Liver (tissue), 9 donors: ENCODE data around the gene BACH2. TPM values are rescaled to one million over a fixed set of nuclear protein-coding genes. Genes with fewer than 3 reads are reported as not detected.

Source experiments
- DNase-seq: peaks from one replicate; pipeline ENCODE4 v3.0.0-alpha.2; 2017; ENCODE audit warnings: low spot score
- H3K27ac ChIP-seq, 2 donors: one replicate each; pipeline ENCODE4 v1.7.0; 2013; ENCODE audit warnings: inconsistent platforms in 2 of 2, low read length in 2 of 2, control low read depth in 1 of 2, low read depth in 1 of 2, mild to moderate bottlenecking in 1 of 2
- H3K27me3 ChIP-seq, 4 donors: one replicate each; pipeline versions ENCODE4 v1.6.1 to v1.7.0; 2013; ENCODE audit warnings: low read length in 3 of 4, inconsistent platforms in 1 of 4, mild to moderate bottlenecking in 1 of 4, moderate library complexity in 1 of 4; ENCODE audit not compliant: control insufficient read depth in 4 of 4, insufficient read depth in 4 of 4
- H3K36me3 ChIP-seq, 4 donors: one replicate each; pipeline versions ENCODE4 v1.6.1 to v1.7.0; 2013; ENCODE audit warnings: low read length in 3 of 4, mild to moderate bottlenecking in 3 of 4, low read depth in 1 of 4, moderate library complexity in 1 of 4; ENCODE audit not compliant: control insufficient read depth in 4 of 4, insufficient read depth in 3 of 4
- H3K4me1 ChIP-seq, 4 donors: one replicate each; pipeline versions ENCODE4 v1.6.1 to v1.7.0; 2013; ENCODE audit warnings: low read length in 3 of 4, mild to moderate bottlenecking in 3 of 4, moderate library complexity in 1 of 4; ENCODE audit not compliant: control insufficient read depth in 4 of 4, insufficient read depth in 4 of 4
- H3K4me3 ChIP-seq, 3 donors: one replicate each; pipeline versions ENCODE4 v1.6.1 to v1.7.0; 2013; ENCODE audit warnings: low read length in 3 of 3, control low read depth in 1 of 3, low read depth in 1 of 3, mild to moderate bottlenecking in 1 of 3
- H3K9ac ChIP-seq, 2 donors: one replicate each; pipeline ENCODE4 v1.7.0; 2013; ENCODE audit warnings: low read length in 2 of 2, mild to moderate bottlenecking in 2 of 2, moderate library complexity in 2 of 2, control low read depth in 1 of 2, low read depth in 1 of 2
- H3K9me3 ChIP-seq, 4 donors: one replicate each; pipeline versions ENCODE4 v1.6.1 to v1.7.0; 2013; ENCODE audit warnings: low read length in 3 of 4; ENCODE audit not compliant: control insufficient read depth in 4 of 4
- EGR1 ChIP-seq, 2 donors: IDR thresholded peaks; 2 replicates each; pipeline ENCODE4 v1.6.1; 2016 to 2018; ENCODE audit warnings: antibody characterized with exemption in 2 of 2, low read depth in 2 of 2
- FOXA1 ChIP-seq: IDR thresholded peaks from 2 replicates; pipeline ENCODE4 v1.6.1; 2016; ENCODE audit warnings: antibody characterized with exemption
- FOXA2 ChIP-seq: IDR thresholded peaks from 2 replicates; pipeline ENCODE4 v1.6.1; 2016; ENCODE audit warnings: antibody characterized with exemption
- GABPA ChIP-seq, 2 donors: IDR thresholded peaks in 1 of 2; conservative IDR thresholded peaks in 1 of 2; 2 replicates each; pipeline ENCODE4 v1.6.1; 2016; ENCODE audit warnings: antibody characterized with exemption in 2 of 2, mild to moderate bottlenecking in 1 of 2, moderate library complexity in 1 of 2
- HNF4A ChIP-seq, 2 donors: conservative IDR thresholded peaks; 2 replicates each; pipeline ENCODE4 v1.6.1; 2016; ENCODE audit warnings: antibody characterized with exemption in 2 of 2, mild to moderate bottlenecking in 2 of 2
- HNF4G ChIP-seq: IDR thresholded peaks from 2 replicates; pipeline ENCODE4 v1.6.1; 2016; ENCODE audit warnings: antibody characterized with exemption
- JUND ChIP-seq, 2 donors: IDR thresholded peaks; 2 replicates each; pipeline ENCODE4 v1.6.1; 2016; ENCODE audit warnings: antibody characterized with exemption in 2 of 2
- NR2F2 ChIP-seq: IDR thresholded peaks from 2 replicates; pipeline ENCODE4 v1.6.1; 2016; ENCODE audit warnings: antibody characterized with exemption
- RAD21 ChIP-seq, 2 donors: IDR thresholded peaks; 2 replicates each; pipeline ENCODE4 v1.6.1; 2016; ENCODE audit warnings: antibody characterized with exemption in 2 of 2, mild to moderate bottlenecking in 2 of 2
- RXRA ChIP-seq, 2 donors: IDR thresholded peaks; 2 replicates each; pipeline ENCODE4 v1.6.1; 2017 to 2018; ENCODE audit warnings: antibody characterized with exemption in 2 of 2, mild to moderate bottlenecking in 1 of 2
- SP1 ChIP-seq: IDR thresholded peaks from 2 replicates; pipeline ENCODE4 v1.6.1; 2018; ENCODE audit warnings: antibody characterized with exemption, mild to moderate bottlenecking
- TAF1 ChIP-seq: conservative IDR thresholded peaks from 2 replicates; pipeline ENCODE4 v1.6.1; 2016; ENCODE audit warnings: antibody characterized with exemption, mild to moderate bottlenecking
- YY1 ChIP-seq: IDR thresholded peaks from 2 replicates; pipeline ENCODE4 v1.6.1; 2016; ENCODE audit warnings: antibody characterized with exemption, mild to moderate bottlenecking
- polyA plus RNA-seq, 2 donors: library from polyadenylated mRNA; stranded (reverse) in 1 of 2; unstranded in 1 of 2; fragments of 200-250 nt in 1 of 2; fragments of >200 nt in 1 of 2; fragmentation: Nextera tagmentation in 1 of 2; extraction: Ambion mirVana in 1 of 2; gene quantifications; one replicate each; pipeline versions ENCODE4 v1.2.1 to v1.2.3, GENCODE V29; 2013 to 2015
- total RNA-seq, 2 donors: library from RNA; depleted of rRNA; stranded (reverse); fragments of >200 nt; gene quantifications; one replicate each; pipeline ENCODE4 v1.2.3, GENCODE V29; 2014
- TF ChIP-seq, protein P1 (sequence below): IDR thresholded peaks from 2 replicates; pipeline ENCODE4 v1.6.1; 2016; ENCODE audit warnings: antibody characterized with exemption
- TF ChIP-seq, protein P2 (sequence below): IDR thresholded peaks from 2 replicates; pipeline ENCODE4 v1.6.1; 2016; ENCODE audit warnings: antibody characterized with exemption
- TF ChIP-seq, protein P3 (sequence below): fragments of 150-350 bp; IDR thresholded peaks from 2 replicates; pipeline ENCODE4 v1.5.1; 2017; ENCODE audit warnings: improper control_type of control experiment, low read depth, low read length; ENCODE audit not compliant: missing input control
- TF ChIP-seq, protein P4 (sequence below): IDR thresholded peaks from 2 replicates; pipeline ENCODE4 v1.6.1; 2016; ENCODE audit warnings: antibody characterized with exemption
- TF ChIP-seq, protein P5 (sequence below): IDR thresholded peaks from 2 replicates; pipeline ENCODE4 v1.6.1; 2016; ENCODE audit warnings: antibody characterized with exemption, mild to moderate bottlenecking
- donor health status: healthy.
- donor health status: healthy.
- donor health status: healthy.
- donor health status: healthy.
- donor health status: healthy.

The BACH2 gene
- total and polyA plus RNA-seq, 4 donors, result 1.9 to 3.7 (median 1.9) TPM

DNA sequence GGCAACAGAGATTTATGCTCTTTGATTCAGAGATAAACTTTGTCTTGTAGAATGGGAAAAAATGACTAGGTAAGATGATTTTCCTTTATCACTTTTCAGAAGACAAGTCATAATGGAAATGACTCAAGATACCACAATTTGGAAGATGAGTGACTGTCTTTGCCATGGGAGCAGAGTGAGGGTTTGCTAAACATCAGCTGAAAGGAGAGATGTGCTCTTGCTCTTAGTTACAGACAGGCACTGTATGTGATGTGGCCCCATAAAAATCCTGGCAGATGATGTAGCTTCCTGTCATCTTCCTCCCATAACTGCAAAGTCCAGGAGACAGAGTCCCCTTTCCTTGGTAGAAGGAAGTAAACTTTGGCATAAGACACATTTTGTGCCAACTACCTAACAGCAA, 47.6 kb downstream of the BACH2 start:
- no peak overlapping the region for H3K4me3 ChIP-seq
- H3K27ac ChIP-seq, result no peak overlapping the region
- H3K4me1 ChIP-seq, result no peaks in the 10 kb centered on the region
- H3K27me3 ChIP-seq, result no peaks in the 10 kb centered on the region
- H3K9me3 ChIP-seq, result no peaks in the 10 kb centered on the region
- H3K9ac ChIP-seq, result no peak overlapping the region
- TF ChIP-seq RXRA (IDR thresholded peaks at IDR 0.05), result no peak
- no peak for TF ChIP-seq HNF4G
- TF ChIP-seq, protein P1, sequence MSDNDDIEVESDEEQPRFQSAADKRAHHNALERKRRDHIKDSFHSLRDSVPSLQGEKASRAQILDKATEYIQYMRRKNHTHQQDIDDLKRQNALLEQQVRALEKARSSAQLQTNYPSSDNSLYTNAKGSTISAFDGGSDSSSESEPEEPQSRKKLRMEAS, result no peak
- no peak for TF ChIP-seq RAD21 (IDR thresholded peaks at IDR 0.05)
- TF ChIP-seq, protein P2, sequence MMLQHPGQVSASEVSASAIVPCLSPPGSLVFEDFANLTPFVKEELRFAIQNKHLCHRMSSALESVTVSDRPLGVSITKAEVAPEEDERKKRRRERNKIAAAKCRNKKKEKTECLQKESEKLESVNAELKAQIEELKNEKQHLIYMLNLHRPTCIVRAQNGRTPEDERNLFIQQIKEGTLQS, result no peak
- no peak for TF ChIP-seq FOXA2
- TF ChIP-seq, protein P3, sequence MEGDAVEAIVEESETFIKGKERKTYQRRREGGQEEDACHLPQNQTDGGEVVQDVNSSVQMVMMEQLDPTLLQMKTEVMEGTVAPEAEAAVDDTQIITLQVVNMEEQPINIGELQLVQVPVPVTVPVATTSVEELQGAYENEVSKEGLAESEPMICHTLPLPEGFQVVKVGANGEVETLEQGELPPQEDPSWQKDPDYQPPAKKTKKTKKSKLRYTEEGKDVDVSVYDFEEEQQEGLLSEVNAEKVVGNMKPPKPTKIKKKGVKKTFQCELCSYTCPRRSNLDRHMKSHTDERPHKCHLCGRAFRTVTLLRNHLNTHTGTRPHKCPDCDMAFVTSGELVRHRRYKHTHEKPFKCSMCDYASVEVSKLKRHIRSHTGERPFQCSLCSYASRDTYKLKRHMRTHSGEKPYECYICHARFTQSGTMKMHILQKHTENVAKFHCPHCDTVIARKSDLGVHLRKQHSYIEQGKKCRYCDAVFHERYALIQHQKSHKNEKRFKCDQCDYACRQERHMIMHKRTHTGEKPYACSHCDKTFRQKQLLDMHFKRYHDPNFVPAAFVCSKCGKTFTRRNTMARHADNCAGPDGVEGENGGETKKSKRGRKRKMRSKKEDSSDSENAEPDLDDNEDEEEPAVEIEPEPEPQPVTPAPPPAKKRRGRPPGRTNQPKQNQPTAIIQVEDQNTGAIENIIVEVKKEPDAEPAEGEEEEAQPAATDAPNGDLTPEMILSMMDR, result no peak
- TF ChIP-seq, protein P4, sequence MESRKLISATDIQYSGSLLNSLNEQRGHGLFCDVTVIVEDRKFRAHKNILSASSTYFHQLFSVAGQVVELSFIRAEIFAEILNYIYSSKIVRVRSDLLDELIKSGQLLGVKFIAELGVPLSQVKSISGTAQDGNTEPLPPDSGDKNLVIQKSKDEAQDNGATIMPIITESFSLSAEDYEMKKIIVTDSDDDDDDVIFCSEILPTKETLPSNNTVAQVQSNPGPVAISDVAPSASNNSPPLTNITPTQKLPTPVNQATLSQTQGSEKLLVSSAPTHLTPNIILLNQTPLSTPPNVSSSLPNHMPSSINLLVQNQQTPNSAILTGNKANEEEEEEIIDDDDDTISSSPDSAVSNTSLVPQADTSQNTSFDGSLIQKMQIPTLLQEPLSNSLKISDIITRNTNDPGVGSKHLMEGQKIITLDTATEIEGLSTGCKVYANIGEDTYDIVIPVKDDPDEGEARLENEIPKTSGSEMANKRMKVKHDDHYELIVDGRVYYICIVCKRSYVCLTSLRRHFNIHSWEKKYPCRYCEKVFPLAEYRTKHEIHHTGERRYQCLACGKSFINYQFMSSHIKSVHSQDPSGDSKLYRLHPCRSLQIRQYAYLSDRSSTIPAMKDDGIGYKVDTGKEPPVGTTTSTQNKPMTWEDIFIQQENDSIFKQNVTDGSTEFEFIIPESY, result no peak
- TF ChIP-seq JUND (IDR thresholded peaks at IDR 0.05), result no peak
- no peak for TF ChIP-seq EGR1 (IDR thresholded peaks at IDR 0.05; ENCODE audit: low read depth in 2 of 2)
- TF ChIP-seq, protein P5, sequence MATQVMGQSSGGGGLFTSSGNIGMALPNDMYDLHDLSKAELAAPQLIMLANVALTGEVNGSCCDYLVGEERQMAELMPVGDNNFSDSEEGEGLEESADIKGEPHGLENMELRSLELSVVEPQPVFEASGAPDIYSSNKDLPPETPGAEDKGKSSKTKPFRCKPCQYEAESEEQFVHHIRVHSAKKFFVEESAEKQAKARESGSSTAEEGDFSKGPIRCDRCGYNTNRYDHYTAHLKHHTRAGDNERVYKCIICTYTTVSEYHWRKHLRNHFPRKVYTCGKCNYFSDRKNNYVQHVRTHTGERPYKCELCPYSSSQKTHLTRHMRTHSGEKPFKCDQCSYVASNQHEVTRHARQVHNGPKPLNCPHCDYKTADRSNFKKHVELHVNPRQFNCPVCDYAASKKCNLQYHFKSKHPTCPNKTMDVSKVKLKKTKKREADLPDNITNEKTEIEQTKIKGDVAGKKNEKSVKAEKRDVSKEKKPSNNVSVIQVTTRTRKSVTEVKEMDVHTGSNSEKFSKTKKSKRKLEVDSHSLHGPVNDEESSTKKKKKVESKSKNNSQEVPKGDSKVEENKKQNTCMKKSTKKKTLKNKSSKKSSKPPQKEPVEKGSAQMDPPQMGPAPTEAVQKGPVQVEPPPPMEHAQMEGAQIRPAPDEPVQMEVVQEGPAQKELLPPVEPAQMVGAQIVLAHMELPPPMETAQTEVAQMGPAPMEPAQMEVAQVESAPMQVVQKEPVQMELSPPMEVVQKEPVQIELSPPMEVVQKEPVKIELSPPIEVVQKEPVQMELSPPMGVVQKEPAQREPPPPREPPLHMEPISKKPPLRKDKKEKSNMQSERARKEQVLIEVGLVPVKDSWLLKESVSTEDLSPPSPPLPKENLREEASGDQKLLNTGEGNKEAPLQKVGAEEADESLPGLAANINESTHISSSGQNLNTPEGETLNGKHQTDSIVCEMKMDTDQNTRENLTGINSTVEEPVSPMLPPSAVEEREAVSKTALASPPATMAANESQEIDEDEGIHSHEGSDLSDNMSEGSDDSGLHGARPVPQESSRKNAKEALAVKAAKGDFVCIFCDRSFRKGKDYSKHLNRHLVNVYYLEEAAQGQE, result no peak
- TF ChIP-seq FOXA1, result no peak
- no peak for TF ChIP-seq TAF1
- TF ChIP-seq HNF4A (conservative IDR thresholded peaks at IDR 0.05), result no peak
- no peak for TF ChIP-seq NR2F2
- TF ChIP-seq YY1, result no peak
- no peak for TF ChIP-seq SP1
- TF ChIP-seq GABPA (IDR thresholded peaks at IDR 0.05 in 1 of 2, conservative IDR thresholded peaks at IDR 0.05 in 1 of 2), result no peak
- peaks cover 0 to 5% (median 1%) of the 10 kb centered on the region in 4 donors for H3K36me3 ChIP-seq
- no peak for DNase-seq

DNA sequence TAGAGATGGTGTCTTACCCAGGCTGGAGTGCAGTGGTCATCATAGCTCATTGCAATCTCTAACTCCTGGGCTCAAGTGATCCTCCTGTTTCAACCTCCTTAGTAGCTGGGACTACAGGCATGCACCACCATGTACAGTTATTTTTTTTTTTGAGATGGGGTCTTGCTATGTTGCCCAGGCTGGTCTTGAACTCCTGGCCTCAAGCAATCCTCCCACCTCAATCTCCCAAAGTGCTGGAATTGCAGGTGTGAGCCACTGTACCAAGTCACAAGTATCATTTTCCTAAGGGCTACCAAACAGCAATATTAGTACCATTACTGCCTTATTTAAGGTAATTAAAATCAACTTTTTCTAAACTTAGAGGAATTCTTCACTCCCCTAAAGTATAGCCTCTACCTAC, 49.4 kb downstream of the BACH2 start:
- Histone ChIP-seq H3K4me3 (no peak overlapping the region), H3K9me3 (no peaks in the 10 kb centered on the region), H3K27me3 (no peaks in the 10 kb centered on the region), H3K36me3 (peaks cover 0 to 5% (median 1%) of the 10 kb centered on the region in 4 donors), H3K27ac (no peak overlapping the region), H3K4me1 (no peaks in the 10 kb centered on the region), H3K9ac (no peak overlapping the region)
- DNase-seq, result no peak
- TF ChIP-seq SP1, result no peak
- no peak for TF ChIP-seq HNF4A (conservative IDR thresholded peaks at IDR 0.05)
- TF ChIP-seq YY1, result no peak
- no peak for TF ChIP-seq NR2F2
- no peak for TF ChIP-seq JUND (IDR thresholded peaks at IDR 0.05)
- TF ChIP-seq, protein P2, result no peak
- TF ChIP-seq TAF1, result no peak
- no peak for TF ChIP-seq RXRA (IDR thresholded peaks at IDR 0.05)
- no peak for TF ChIP-seq EGR1 (IDR thresholded peaks at IDR 0.05; ENCODE audit: low read depth in 2 of 2)
- TF ChIP-seq HNF4G, result no peak
- TF ChIP-seq GABPA (IDR thresholded peaks at IDR 0.05 in 1 of 2, conservative IDR thresholded peaks at IDR 0.05 in 1 of 2), result no peak
- TF ChIP-seq, protein P1, result no peak
